HepG2 (cell line): ENCODE measurements around the gene HTR1D. TPM values are rescaled to one million over a fixed set of nuclear protein-coding genes. Genes with fewer than 3 reads are reported as not detected.

Source experiments
- ARID4A ChIP-seq: sonication (generic); formaldehyde crosslinking; IDR thresholded peaks from 2 replicates; pipeline ENCODE4 v1.5.0; 2020; ENCODE audit warnings: mild to moderate bottlenecking, missing genetic modification reagents, borderline replicate concordance
- ATF4 ChIP-seq, 2 experiments: fragments of 450-650 bp in 1 of 2; sonication (generic) in 1 of 2; formaldehyde crosslinking; IDR thresholded peaks; 2 replicates each; pipeline versions ENCODE4 v1.5.0 to v1.8.0; 2020 to 2022; ENCODE audit warnings: mild to moderate bottlenecking in 1 of 2, missing genetic modification reagents in 1 of 2
- CEBPG ChIP-seq: IDR thresholded peaks from 2 replicates; pipeline ENCODE4 v1.6.1; 2016
- ELF3 ChIP-seq: IDR thresholded peaks from 2 replicates; pipeline ENCODE4 v1.6.1; 2016; ENCODE audit warnings: missing genetic modification reagents, missing compliant biosample characterization
- HIC2 ChIP-seq: sonication (generic); formaldehyde crosslinking; IDR thresholded peaks from 2 replicates; pipeline ENCODE4 v1.9.0; 2022; ENCODE audit warnings: low read depth, missing genetic modification reagents
- LRRFIP1 ChIP-seq: sonication (generic); formaldehyde crosslinking; conservative IDR thresholded peaks from 2 replicates; pipeline ENCODE4 v1.4.0; 2020; ENCODE audit warnings: missing genetic modification reagents
- NFE2L1 ChIP-seq: sonication (generic); formaldehyde crosslinking; IDR thresholded peaks from 2 replicates; pipeline ENCODE4 v1.4.0; 2020; ENCODE audit warnings: missing genetic modification reagents, mild to moderate bottlenecking, borderline replicate concordance
- NFKB2 ChIP-seq: sonication (generic); formaldehyde crosslinking; IDR thresholded peaks from 2 replicates; pipeline ENCODE4 v1.4.0; 2020; ENCODE audit warnings: missing genetic modification reagents, borderline replicate concordance
- SRSF1 ChIP-seq: fragments of 200-400 bp; formaldehyde crosslinking; optimal IDR thresholded peaks from 2 replicates; pipeline ENCODE3; 2017; ENCODE audit warnings: mild to moderate bottlenecking, low read depth, low read length, moderate library complexity
- TP53 ChIP-seq: sonication (generic); formaldehyde crosslinking; conservative IDR thresholded peaks from 2 replicates; pipeline ENCODE4 v1.4.0; 2020; ENCODE audit warnings: missing genetic modification reagents
- ZBED4 ChIP-seq: sonication (generic); formaldehyde crosslinking; IDR thresholded peaks from 2 replicates; pipeline ENCODE4 v1.4.0; 2020; ENCODE audit warnings: missing genetic modification reagents, borderline replicate concordance
- ZBTB14 ChIP-seq: sonication (generic); formaldehyde crosslinking; IDR thresholded peaks from 2 replicates; pipeline ENCODE4 v1.4.0; 2020; ENCODE audit warnings: missing genetic modification reagents
- ZNF224 ChIP-seq: sonication (generic); formaldehyde crosslinking; IDR thresholded peaks from 2 replicates; pipeline ENCODE4 v1.5.0; 2020; ENCODE audit warnings: mild to moderate bottlenecking, missing genetic modification reagents
- ZNF292 ChIP-seq: sonication (generic); formaldehyde crosslinking; IDR thresholded peaks from 2 replicates; pipeline ENCODE4 v1.8.1; 2022; ENCODE audit warnings: mild to moderate bottlenecking, low read depth, missing genetic modification reagents, borderline replicate concordance
- polyA plus RNA-seq, 8 experiments: library from polyadenylated mRNA; depleted of rRNA in 3 of 8; stranded (reverse) in 7 of 8; unstranded in 1 of 8; fragments of >200 nt; fragmentation: Illumina TruSeq in 4 of 8; extraction: Trizol in 4 of 8; gene quantifications; 2 replicates each; pipeline versions ENCODE4 v1.2.1 to v1.2.3, GENCODE V29; 2011 to 2016; ENCODE audit warnings: low read depth in 4 of 8, missing spikeins in 1 of 8, mixed read lengths in 1 of 8; ENCODE audit not compliant: insufficient read depth in 1 of 8
- total RNA-seq, 5 experiments: library from RNA; depleted of rRNA; stranded (reverse); fragments of >200 nt; fragmentation: Illumina TruSeq; extraction: Trizol; gene quantifications; 2 replicates each; pipeline ENCODE4 v1.2.3, GENCODE V29; 2016; ENCODE audit warnings: low read depth in 1 of 5

The HTR1D gene
- total and polyA plus RNA-seq, 2 of the 13 experiments (the other 11 are each of a cell fraction or from before 2014, with no cell fraction given) = 0.04 to 0.07 TPM

- TF ChIP-seq NFKB2 (no peak), ARID4A (CRISPR knock-in tag) (peak; percentile 60; the same call in 1 of the 2 replicates), ZBTB14 (CRISPR knock-in tag) (no peak), TP53 (CRISPR knock-in tag) (no peak), SRSF1 (no peak), CEBPG (CRISPR knock-in tag) (peak; percentile 77), HIC2 (0 out of 2 replicates have a peak, but pooled peaks have one; percentile 65), ZNF292 (CRISPR knock-in tag) (peak; percentile 99), ZNF224 (CRISPR knock-in tag) (no peak), ZBED4 (CRISPR knock-in tag) (no peak; the same call in 1 of the 2 replicates), ATF4 (CRISPR knock-in tag; IDR thresholded peaks at IDR 0.05) (peak in 1 of 2 experiments; percentile 60; a peak in 2 of 4 replicates), ELF3 (no peak), LRRFIP1 (CRISPR knock-in tag) (no peak), NFE2L1 (no peak)
Measured at GRCh38 chr1:23187637-23188036, 29.7 kb downstream of the HTR1D start (continued).
